ENCODE data around the gene GRM8.

DNA sequence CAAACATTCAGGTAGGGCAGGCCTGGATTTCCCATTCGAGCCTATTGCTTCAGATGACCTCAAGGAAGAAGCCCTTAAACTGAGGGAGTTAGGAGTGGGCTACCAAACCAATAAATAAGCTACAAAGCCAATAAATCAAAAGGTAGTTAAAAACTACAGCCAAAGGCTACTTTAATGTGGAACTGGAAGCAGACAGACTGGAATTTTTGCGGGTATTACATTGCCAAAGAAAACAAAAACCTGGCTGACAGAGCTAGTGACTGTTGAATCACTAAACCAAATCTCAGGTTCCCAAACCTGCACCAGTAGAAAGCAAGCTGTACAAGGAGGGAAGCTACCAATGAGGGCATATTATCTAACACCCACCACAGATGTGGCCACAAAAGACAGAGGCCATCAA is 315.6 kb downstream of the GRM8 start:
- TF ChIP-seq POLR2A (IDR thresholded peaks at IDR 0.05; ENCODE audit: low read depth, low read length) (no peak), POLR2AphosphoS5 (IDR thresholded peaks at IDR 0.05; ENCODE audit: low read depth, low read length) (no peak)

All from GM12892 (cell line).